GM12891 (cell line): ENCODE results near the gene EBF3.

Experiments
- POLR2A ChIP-seq: IDR thresholded peaks from 2 replicates; pipeline ENCODE4 v1.6.1; 2011; ENCODE audit warnings: low read depth, low read length, control low read depth
- POLR2AphosphoS5 ChIP-seq: IDR thresholded peaks from 2 replicates; pipeline ENCODE4 v1.6.1; 2011; ENCODE audit warnings: low read depth, low read length, control low read depth

DNA sequence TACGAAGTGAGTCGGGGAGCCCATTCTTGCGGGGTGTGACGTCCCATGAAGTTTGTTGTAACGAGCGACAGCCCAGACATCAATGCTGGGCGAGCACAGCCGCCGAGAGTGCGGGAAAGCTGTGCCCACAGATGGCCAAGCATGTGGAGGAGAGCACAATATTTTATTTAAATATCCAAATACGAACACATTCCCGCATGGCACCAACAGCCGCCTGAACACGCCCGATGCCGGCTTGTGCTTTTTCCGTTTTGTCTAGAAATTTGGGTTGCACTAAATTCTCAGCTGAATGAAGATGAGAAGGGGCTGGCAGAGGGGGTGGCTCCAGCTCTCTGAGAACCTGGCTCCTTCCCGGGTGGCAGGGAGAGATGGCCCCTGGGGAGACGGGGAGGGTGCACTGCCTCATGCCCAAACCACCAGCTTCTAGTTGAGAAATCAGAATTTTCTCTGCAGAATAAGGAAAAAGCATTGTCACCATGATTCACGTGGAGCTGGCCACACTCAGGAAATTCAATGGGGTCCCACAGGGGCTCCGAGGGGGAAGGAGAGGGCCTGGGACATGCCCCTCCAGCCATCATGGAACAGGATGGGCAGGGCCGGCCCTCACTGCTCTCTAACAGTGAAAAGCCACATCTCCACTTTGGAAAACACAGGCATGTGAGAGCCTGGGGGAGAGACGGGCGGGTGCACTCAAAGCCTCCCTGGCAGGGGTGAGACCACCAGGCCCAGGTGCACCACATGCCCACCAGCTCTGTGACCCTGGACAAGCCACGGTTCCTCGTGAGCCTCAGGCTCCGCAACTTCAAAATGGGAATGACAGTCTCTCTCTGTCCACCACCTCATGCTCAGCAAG, 48.3 kb downstream of the EBF3 start:
- TF ChIP-seq POLR2AphosphoS5 (no peak), POLR2A (no peak)
